MM.1S (cell line): Measurements from ENCODE around the gene LBX2.

ENCODE experiments used
- DNase-seq: peaks from one replicate; pipeline ENCODE4 v3.0.0-alpha.2; 2015
- H2AFZ ChIP-seq: fragments of 300-600 bp; sonication (generic); 2 replicates; pipeline ENCODE4 v1.6.0; 2016; ENCODE audit warnings: antibody characterized with exemption, low read length
- H3F3A ChIP-seq: fragments of 300-600 bp; sonication (generic); 2 replicates; pipeline ENCODE4 v1.6.1; 2016; ENCODE audit warnings: mild to moderate bottlenecking, antibody characterized with exemption, low read length, moderate library complexity, mixed read lengths; ENCODE audit not compliant: insufficient read depth
- H3K27ac ChIP-seq: fragments of 300-600 bp; sonication (generic); 2 replicates; pipeline ENCODE4 v1.5.1; 2016; ENCODE audit warnings: mild to moderate bottlenecking, low read length
- H3K27me3 ChIP-seq: fragments of 300-600 bp; sonication (generic); replicated peaks from 2 replicates; pipeline ENCODE4 v1.6.0; 2016; ENCODE audit warnings: low read length; ENCODE audit not compliant: insufficient read depth
- H3K36me3 ChIP-seq: fragments of 300-600 bp; sonication (generic); replicated peaks from 2 replicates; pipeline ENCODE4 v1.6.1; 2016; ENCODE audit warnings: mild to moderate bottlenecking, low read length, mixed read lengths; ENCODE audit not compliant: insufficient read depth
- H3K4me1 ChIP-seq: fragments of 300-600 bp; sonication (generic); 2 replicates; pipeline ENCODE4 v1.6.1; 2016; ENCODE audit warnings: low read length, mixed read lengths
- H3K4me2 ChIP-seq: fragments of 300-600 bp; sonication (generic); 2 replicates; pipeline ENCODE4 v1.6.0; 2016; ENCODE audit warnings: low read depth, low read length
- H3K4me3 ChIP-seq: fragments of 300-600 bp; sonication (generic); 2 replicates; pipeline ENCODE4 v1.5.1; 2016; ENCODE audit warnings: low read length, mixed read lengths
- H3K79me2 ChIP-seq: fragments of 300-600 bp; sonication (generic); 2 replicates; pipeline ENCODE4 v1.6.1; 2016; ENCODE audit warnings: mixed run types, low read length, mixed read lengths
- H3K9ac ChIP-seq: fragments of 300-600 bp; sonication (generic); 2 replicates; pipeline ENCODE4 v1.6.1; 2016; ENCODE audit warnings: low read length, mixed read lengths
- H3K9me2 ChIP-seq: fragments of 300-600 bp; sonication (generic); replicated peaks from 2 replicates; pipeline ENCODE4 v1.6.1; 2016; ENCODE audit warnings: mild to moderate bottlenecking, low read length, mixed read lengths; ENCODE audit not compliant: insufficient read depth
- H3K9me3 ChIP-seq: fragments of 300-600 bp; sonication (generic); replicated peaks from 2 replicates; pipeline ENCODE4 v1.6.1; 2016; ENCODE audit warnings: mild to moderate bottlenecking, low read length, mixed read lengths; ENCODE audit not compliant: insufficient read depth
- H4K20me1 ChIP-seq: fragments of 300-600 bp; sonication (generic); 2 replicates; pipeline ENCODE4 v1.6.1; 2016; ENCODE audit warnings: mild to moderate bottlenecking, low read length, moderate library complexity, mixed read lengths; ENCODE audit not compliant: insufficient read depth
- EZH2 ChIP-seq: fragments of 300-600 bp; sonication (generic); optimal IDR thresholded peaks from 2 replicates; pipeline ENCODE3; 2017; ENCODE audit warnings: low read depth, mild to moderate bottlenecking, antibody characterized with exemption, low read length, mixed read lengths
- EZH2phosphoT487 ChIP-seq: fragments of 300-600 bp; sonication (generic); IDR thresholded peaks from 2 replicates; pipeline ENCODE4 v1.6.1; 2018; ENCODE audit warnings: antibody characterized with exemption, low read length
- TF ChIP-seq, protein P1 (sequence below): fragments of 300-600 bp; sonication (generic); IDR thresholded peaks from 2 replicates; pipeline ENCODE4 v1.5.1; 2016; ENCODE audit warnings: antibody characterized with exemption, low read length, mixed read lengths

The LBX2 gene

DNA sequence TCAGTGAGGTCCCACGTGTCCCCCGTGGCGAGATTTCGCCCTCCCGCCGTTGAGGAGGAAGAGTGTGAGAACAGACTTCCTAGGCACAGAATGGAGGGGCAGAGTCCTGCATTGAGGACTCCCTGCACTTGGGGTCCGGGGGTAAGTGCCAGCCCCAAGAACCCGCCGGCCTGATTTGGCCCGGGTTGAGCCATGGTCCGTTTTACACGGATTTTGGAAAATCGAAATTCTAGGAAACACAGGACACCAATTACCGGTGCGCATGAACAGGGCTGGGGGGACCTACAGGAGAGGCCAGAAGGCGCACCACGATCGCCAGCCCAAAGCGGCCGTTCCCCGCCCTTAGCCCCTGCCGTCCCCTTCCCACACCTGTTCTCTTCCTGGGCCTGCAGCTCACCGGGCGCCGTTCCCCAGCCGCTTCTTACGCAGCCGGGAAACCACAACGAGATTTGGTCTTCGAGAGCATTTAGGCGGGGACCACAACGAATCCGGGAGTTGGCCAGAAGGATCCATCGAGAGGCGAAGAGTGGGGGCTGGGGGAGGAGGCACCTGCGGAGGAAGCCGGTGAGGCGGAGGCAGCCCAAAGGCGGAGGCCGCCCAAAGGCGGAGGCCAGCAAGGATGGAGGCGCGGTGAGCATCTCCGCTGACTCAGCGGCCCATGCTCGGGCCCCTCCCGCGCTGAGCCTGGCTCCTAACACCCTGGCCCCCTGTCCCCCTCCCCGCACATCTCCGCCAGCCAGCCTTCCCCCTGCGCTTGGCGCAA is 14.4 kb upstream of the LBX2 start:
- H3K9me3 ChIP-seq = no peaks in the 10 kb centered on the region

GRCh38 chr2:74512744-74513604 is 13.6 kb upstream of the LBX2 start:
- no peak for DNase-seq
- Histone ChIP-seq H3K9me3 (no peaks in the 10 kb centered on the region), H3K9ac (no peak overlapping the region), H3K79me2 (no peaks in the 10 kb centered on the region), H3K4me2 (no peak overlapping the region), H3K9me2 (no peaks in the 10 kb centered on the region), H4K20me1 (no peaks in the 10 kb centered on the region), H3K27ac (no peak overlapping the region), H3K36me3 (no peaks in the 10 kb centered on the region), H3K4me1 (peaks cover 8% of the 10 kb centered on the region), H3F3A (no peaks in the 10 kb centered on the region), H3K27me3 (peaks cover 66% of the 10 kb centered on the region), H3K4me3 (no peak overlapping the region), H2AFZ (no peak overlapping the region)
- TF ChIP-seq EZH2phosphoT487 (no peak), EZH2 (no peak)
- TF ChIP-seq, protein P1, sequence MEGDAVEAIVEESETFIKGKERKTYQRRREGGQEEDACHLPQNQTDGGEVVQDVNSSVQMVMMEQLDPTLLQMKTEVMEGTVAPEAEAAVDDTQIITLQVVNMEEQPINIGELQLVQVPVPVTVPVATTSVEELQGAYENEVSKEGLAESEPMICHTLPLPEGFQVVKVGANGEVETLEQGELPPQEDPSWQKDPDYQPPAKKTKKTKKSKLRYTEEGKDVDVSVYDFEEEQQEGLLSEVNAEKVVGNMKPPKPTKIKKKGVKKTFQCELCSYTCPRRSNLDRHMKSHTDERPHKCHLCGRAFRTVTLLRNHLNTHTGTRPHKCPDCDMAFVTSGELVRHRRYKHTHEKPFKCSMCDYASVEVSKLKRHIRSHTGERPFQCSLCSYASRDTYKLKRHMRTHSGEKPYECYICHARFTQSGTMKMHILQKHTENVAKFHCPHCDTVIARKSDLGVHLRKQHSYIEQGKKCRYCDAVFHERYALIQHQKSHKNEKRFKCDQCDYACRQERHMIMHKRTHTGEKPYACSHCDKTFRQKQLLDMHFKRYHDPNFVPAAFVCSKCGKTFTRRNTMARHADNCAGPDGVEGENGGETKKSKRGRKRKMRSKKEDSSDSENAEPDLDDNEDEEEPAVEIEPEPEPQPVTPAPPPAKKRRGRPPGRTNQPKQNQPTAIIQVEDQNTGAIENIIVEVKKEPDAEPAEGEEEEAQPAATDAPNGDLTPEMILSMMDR = no peak

More for the DNA sequence above, 14.4 kb upstream of the LBX2 start:
- Histone ChIP-seq H3F3A (no peaks in the 10 kb centered on the region), H3K4me1 (peaks cover 4% of the 10 kb centered on the region; the same call in 1 of the 2 replicates), H4K20me1 (no peaks in the 10 kb centered on the region), H3K9me2 (no peaks in the 10 kb centered on the region), H3K27ac (no peak overlapping the region), H3K36me3 (no peaks in the 10 kb centered on the region), H3K4me2 (peak overlapping the region; percentile 39), H3K27me3 (peaks cover 74% of the 10 kb centered on the region), H3K79me2 (no peaks in the 10 kb centered on the region), H3K4me3 (0 out of 2 replicates have a peak overlapping the region, but pooled peaks have one; percentile 10), H2AFZ (0 out of 2 replicates have a peak overlapping the region, but pooled peaks have one; percentile 31), H3K9ac (no peak overlapping the region)
- TF ChIP-seq, protein P1 = no peak
- TF ChIP-seq EZH2phosphoT487 = 0 out of 2 replicates have a peak, but pooled peaks have one; percentile 30
- peak; percentile 25 for TF ChIP-seq EZH2
- no peak for DNase-seq

DNA sequence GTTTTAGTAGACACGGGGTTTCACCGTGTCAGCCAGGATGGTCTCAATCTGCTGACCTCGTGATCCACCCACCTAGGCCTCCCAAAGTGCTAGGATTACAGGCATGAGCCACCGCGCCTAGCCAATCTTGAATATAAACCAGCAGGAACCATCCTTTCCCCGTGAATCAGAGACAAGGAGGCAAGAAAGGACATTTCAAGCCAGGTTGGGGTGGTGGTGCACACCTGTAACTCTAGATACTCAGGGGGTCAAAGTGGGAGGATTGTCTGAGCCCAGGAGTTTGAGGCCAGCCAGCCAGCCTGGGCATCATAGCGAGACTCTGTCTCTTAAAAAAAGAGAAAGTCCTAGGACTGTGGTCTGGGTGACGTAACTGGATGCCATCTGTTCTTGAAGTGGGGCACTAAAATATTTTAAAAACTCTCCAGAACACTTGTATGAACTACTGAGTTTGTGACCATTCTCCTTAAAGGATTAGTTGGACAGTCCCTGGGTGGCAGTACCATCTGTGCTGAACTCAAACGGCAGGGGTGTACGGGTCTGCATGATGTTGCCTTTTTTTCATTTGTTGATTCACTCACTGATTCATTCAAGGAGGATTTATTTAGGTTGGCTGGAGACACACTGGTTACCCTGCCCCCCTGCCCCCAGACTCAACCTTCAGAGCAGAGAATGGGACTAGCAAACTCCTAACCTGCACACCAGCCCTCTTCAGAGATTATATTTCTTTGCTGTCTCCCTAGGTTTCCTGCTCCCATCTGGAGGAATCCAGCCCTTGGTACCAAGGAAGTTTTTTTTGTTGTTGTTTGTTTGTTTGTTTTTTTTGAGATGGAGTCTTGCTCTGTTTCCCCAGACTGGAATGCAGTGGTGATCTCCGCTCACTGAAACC is 11.9 kb upstream of the LBX2 start:
- no peaks in the 10 kb centered on the region for H3K9me2 ChIP-seq
- no peak overlapping the region for H3K9ac ChIP-seq
- H3K4me2 ChIP-seq = no peak overlapping the region
- TF ChIP-seq, protein P1 = no peak
- no peak for TF ChIP-seq EZH2
- no peak for TF ChIP-seq EZH2phosphoT487
- H3K4me3 ChIP-seq = no peak overlapping the region
- no peak for DNase-seq
- no peaks in the 10 kb centered on the region for H4K20me1 ChIP-seq
- H3K36me3 ChIP-seq = no peaks in the 10 kb centered on the region
- H3F3A ChIP-seq = no peaks in the 10 kb centered on the region
- peaks cover 8% of the 10 kb centered on the region for H3K79me2 ChIP-seq
- no peak overlapping the region for H3K27ac ChIP-seq
- H3K9me3 ChIP-seq = no peaks in the 10 kb centered on the region
- H3K27me3 ChIP-seq = peaks cover 54% of the 10 kb centered on the region
- peaks cover 12% of the 10 kb centered on the region for H3K4me1 ChIP-seq
- no peak overlapping the region for H2AFZ ChIP-seq
